Measurements from ENCODE around the gene DUSP22.

- TF ChIP-seq, protein P1, sequence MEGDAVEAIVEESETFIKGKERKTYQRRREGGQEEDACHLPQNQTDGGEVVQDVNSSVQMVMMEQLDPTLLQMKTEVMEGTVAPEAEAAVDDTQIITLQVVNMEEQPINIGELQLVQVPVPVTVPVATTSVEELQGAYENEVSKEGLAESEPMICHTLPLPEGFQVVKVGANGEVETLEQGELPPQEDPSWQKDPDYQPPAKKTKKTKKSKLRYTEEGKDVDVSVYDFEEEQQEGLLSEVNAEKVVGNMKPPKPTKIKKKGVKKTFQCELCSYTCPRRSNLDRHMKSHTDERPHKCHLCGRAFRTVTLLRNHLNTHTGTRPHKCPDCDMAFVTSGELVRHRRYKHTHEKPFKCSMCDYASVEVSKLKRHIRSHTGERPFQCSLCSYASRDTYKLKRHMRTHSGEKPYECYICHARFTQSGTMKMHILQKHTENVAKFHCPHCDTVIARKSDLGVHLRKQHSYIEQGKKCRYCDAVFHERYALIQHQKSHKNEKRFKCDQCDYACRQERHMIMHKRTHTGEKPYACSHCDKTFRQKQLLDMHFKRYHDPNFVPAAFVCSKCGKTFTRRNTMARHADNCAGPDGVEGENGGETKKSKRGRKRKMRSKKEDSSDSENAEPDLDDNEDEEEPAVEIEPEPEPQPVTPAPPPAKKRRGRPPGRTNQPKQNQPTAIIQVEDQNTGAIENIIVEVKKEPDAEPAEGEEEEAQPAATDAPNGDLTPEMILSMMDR (conservative IDR thresholded peaks at IDR 0.05), result no peak
- no peak for TF ChIP-seq ZFX (IDR thresholded peaks at IDR 0.05)
Observed at GRCh38 chr6:346386-347030, 54.2 kb downstream of the DUSP22 start.
